HCT116 (cell line): ENCODE results near the gene GLCE. TPM values are rescaled to one million over a fixed set of nuclear protein-coding genes. Genes with fewer than 3 reads are reported as not detected.

Source experiments
- ATAC-seq: fragments of 200-7000 bp; cut with Tn5 transposase; 2 replicates; pipeline ENCODE4 v1.9.1; 2020; ENCODE audit warnings: mild to moderate bottlenecking, moderate library complexity
- BruUV-seq: library from RNA; stranded (reverse); fragments of 400-500 nt; replicated peaks from 2 replicates; lab custom pipeline; 2021; lab: Mats Ljungman, UMichigan
- CTCF ChIA-PET: fragments of 300-600 bp; sonication (Branson Sonifier 250); formaldehyde crosslinking; loops from one replicate; lab custom pipeline; 2021; ENCODE audit warnings: antibody characterized with exemption; lab: Charles Lee
- POLR2A ChIA-PET: fragments of 300-600, 350-600 bp; sonication (Branson Sonifier 250); formaldehyde crosslinking; loops from one replicate; lab custom pipeline; 2021; ENCODE audit warnings: antibody characterized with exemption; lab: Charles Lee
- RAD21 ChIA-PET, 2 experiments: fragments of 300-600 bp; sonication (Branson Sonifier 250); formaldehyde crosslinking; loops; one replicate each; lab custom pipeline; 2023; ENCODE audit warnings: low total read pairs in 2 of 2; ENCODE audit not compliant: uncharacterized antibody in 2 of 2, unreplicated experiment in 2 of 2, low non-redundant PET in 1 of 2; lab: Charles Lee
- DNase-seq: peaks from one replicate; pipeline ENCODE4 v3.0.0-alpha.2; 2010; ENCODE audit warnings: low read depth, low spot score
- H2AFZ ChIP-seq: fragments of 200-600 bp; shearing (Covaris generic), sonication (generic); 2 replicates; pipeline ENCODE4 v1.6.1; 2017; ENCODE audit warnings: low read depth, mixed run types, mixed read lengths, antibody characterized with exemption, low read length; ENCODE audit not compliant: poor library complexity, severe bottlenecking
- H3K27ac ChIP-seq: 2 replicates; pipeline ENCODE4 v1.5.1; 2012; ENCODE audit warnings: low read depth, low read length
- H3K27me3 ChIP-seq: fragments of 200-600 bp; sonication (generic); 2 replicates; pipeline ENCODE4 v1.6.1; 2016; ENCODE audit warnings: mixed run types, low read length, mixed read lengths; ENCODE audit not compliant: insufficient read depth
- H3K36me3 ChIP-seq, 2 experiments: fragments of 200-500 bp in 1 of 2; fragments of 200-600 bp in 1 of 2; sonication (Bioruptor generic) in 1 of 2; sonication (generic) in 1 of 2; 2 replicates each; pipeline versions ENCODE4 v1.5.1 to v1.6.1; 2014 to 2016; ENCODE audit warnings: low read length in 2 of 2, inconsistent platforms in 1 of 2, mixed read lengths in 1 of 2, mixed run types in 1 of 2; ENCODE audit not compliant: insufficient read depth in 2 of 2, control insufficient read depth in 1 of 2
- H3K4me1 ChIP-seq, 2 experiments: fragments of 200-600 bp in 1 of 2; sonication (generic) in 1 of 2; 2 replicates each; pipeline versions ENCODE4 v1.5.1 to v1.6.1; 2012 to 2017; ENCODE audit warnings: low read length in 2 of 2, inconsistent platforms in 1 of 2, mild to moderate bottlenecking in 1 of 2, mixed read lengths in 1 of 2, mixed run types in 1 of 2, moderate library complexity in 1 of 2; ENCODE audit not compliant: insufficient read depth in 2 of 2, control insufficient read depth in 1 of 2
- H3K4me2 ChIP-seq: fragments of 200-600 bp; sonication (generic); 2 replicates; pipeline ENCODE4 v1.6.1; 2017; ENCODE audit warnings: mixed run types, low read length, mixed read lengths
- H3K4me3 ChIP-seq, 2 experiments: fragments of 200-600 bp in 1 of 2; sonication (generic) in 1 of 2; replicated peaks in 1 of 2; 2 replicates each; pipeline ENCODE4 v1.5.1; 2011 to 2016; ENCODE audit warnings: low read length in 2 of 2, control low read depth in 1 of 2, low read depth in 1 of 2, mild to moderate bottlenecking in 1 of 2, mixed read lengths in 1 of 2, mixed run types in 1 of 2
- H3K79me2 ChIP-seq: fragments of 200-600 bp; sonication (generic); 2 replicates; pipeline ENCODE4 v1.6.1; 2017; ENCODE audit warnings: mild to moderate bottlenecking, mixed run types, low read length, moderate library complexity, mixed read lengths; ENCODE audit not compliant: insufficient read depth
- H3K9ac ChIP-seq: fragments of 200-600 bp; sonication (generic); 2 replicates; pipeline ENCODE4 v1.6.1; 2016; ENCODE audit warnings: low read length, mixed read lengths
- H3K9me2 ChIP-seq: fragments of 200-600 bp; sonication (generic), shearing (Covaris generic); 2 replicates; pipeline ENCODE4 v1.6.1; 2017; ENCODE audit warnings: mixed run types, mild to moderate bottlenecking, moderate library complexity; ENCODE audit not compliant: insufficient read depth
- H3K9me3 ChIP-seq, 2 experiments: fragments of 200-500 bp in 1 of 2; fragments of 200-600 bp in 1 of 2; sonication (Bioruptor generic) in 1 of 2; sonication (generic) in 1 of 2; 2 replicates each; pipeline ENCODE4 v1.6.1; 2014 to 2017; ENCODE audit warnings: low read length in 2 of 2, mixed read lengths in 2 of 2, inconsistent platforms in 1 of 2, low read depth in 1 of 2, mild to moderate bottlenecking in 1 of 2, mixed run types in 1 of 2, moderate library complexity in 1 of 2; ENCODE audit not compliant: control insufficient read depth in 1 of 2, insufficient read depth in 1 of 2
- H4K20me1 ChIP-seq: fragments of 200-600 bp; sonication (generic), shearing (Covaris generic); 2 replicates; pipeline ENCODE4 v1.6.1; 2017; ENCODE audit warnings: mixed run types, mild to moderate bottlenecking, moderate library complexity; ENCODE audit not compliant: insufficient read depth
- ATF3 ChIP-seq: IDR thresholded peaks from 2 replicates; pipeline ENCODE4 v1.6.1; 2012
- CEBPB ChIP-seq: IDR thresholded peaks from 2 replicates; pipeline ENCODE4 v1.6.1; 2012; ENCODE audit warnings: low read depth
- ELF1 ChIP-seq: IDR thresholded peaks from 2 replicates; pipeline ENCODE4 v1.6.1; 2012; ENCODE audit warnings: low read depth, borderline replicate concordance
- EZH2phosphoT487 ChIP-seq: fragments of 200-600 bp; IDR thresholded peaks from 2 replicates; pipeline ENCODE4 v1.6.1; 2018; ENCODE audit warnings: antibody characterized with exemption, borderline replicate concordance
- FOSL1 ChIP-seq: IDR thresholded peaks from 2 replicates; pipeline ENCODE4 v1.6.1; 2012; ENCODE audit warnings: low read depth
- JUND ChIP-seq: IDR thresholded peaks from 2 replicates; pipeline ENCODE4 v1.6.1; 2012
- MAX ChIP-seq: IDR thresholded peaks from 2 replicates; pipeline ENCODE4 v1.6.1; 2012
- POLR2A ChIP-seq: IDR thresholded peaks from 2 replicates; pipeline ENCODE4 v1.7.0; 2011; ENCODE audit warnings: borderline replicate concordance; ENCODE audit not compliant: insufficient read depth, insufficient read length; ENCODE audit errors: extremely low read depth
- POLR2AphosphoS5 ChIP-seq: IDR thresholded peaks from 2 replicates; pipeline ENCODE4 v1.6.1; 2011; ENCODE audit warnings: mild to moderate bottlenecking, low read depth, low read length, moderate library complexity
- RAD21 ChIP-seq: IDR thresholded peaks from 2 replicates; pipeline ENCODE4 v1.6.1; 2012; ENCODE audit warnings: low read depth, mild to moderate bottlenecking
- SIN3A ChIP-seq: IDR thresholded peaks from 2 replicates; pipeline ENCODE4 v1.6.1; 2012; ENCODE audit warnings: low read depth
- SP1 ChIP-seq: IDR thresholded peaks from 2 replicates; pipeline ENCODE4 v1.6.1; 2012; ENCODE audit warnings: low read depth
- SRF ChIP-seq: IDR thresholded peaks from 2 replicates; pipeline ENCODE4 v1.6.1; 2012; ENCODE audit warnings: low read depth
- TCF7L2 ChIP-seq: IDR thresholded peaks from 2 replicates; pipeline ENCODE4 v1.7.0; 2011; ENCODE audit warnings: borderline replicate concordance, inconsistent platforms; ENCODE audit not compliant: insufficient read depth, insufficient read length; ENCODE audit errors: extremely low read depth
- YY1 ChIP-seq: IDR thresholded peaks from 2 replicates; pipeline ENCODE4 v1.6.1; 2011; ENCODE audit warnings: low read length, low read depth, moderate library complexity, mild to moderate bottlenecking; ENCODE audit not compliant: insufficient replicate concordance; ENCODE audit errors: extremely low read depth
- ZBTB33 ChIP-seq: IDR thresholded peaks from 2 replicates; pipeline ENCODE4 v1.6.1; 2011; ENCODE audit warnings: mild to moderate bottlenecking, low read length, moderate library complexity; ENCODE audit not compliant: insufficient replicate concordance; ENCODE audit errors: extremely low read depth
- intact Hi-C: fragments of 100-400 bp; cut with micrococcal nuclease; formaldehyde crosslinking; loops from 2 replicates; pipeline ENCODE4 v1.10.0; 2022
- total RNA-seq: library from RNA; stranded (reverse); gene quantifications from one replicate; pipeline ENCODE4 v1.2.1, GENCODE V29; 2021; ENCODE audit not compliant: unreplicated experiment

The GLCE gene
- total RNA-seq, 1 experiment from 2014 or later: 22.2 TPM

- ATAC-seq: no peak
- no TSS peak for BruUV-seq
- CTCF ChIA-PET: no interaction called here
Measured at GRCh38 chr15:69175536-69175935, 15.1 kb downstream of the GLCE start.

More at GRCh38 chr15:69175536-69175935, 15.1 kb downstream of the GLCE start:
- Histone ChIP-seq H3K27ac (no peak overlapping the region), H3K27me3 (no peaks in the 10 kb centered on the region)
- no peak for TF ChIP-seq ZBTB33
- TF ChIP-seq SIN3A: no peak
- no peak for TF ChIP-seq SP1
- TF ChIP-seq RAD21: no peak
- no peak for TF ChIP-seq POLR2A
- TF ChIP-seq CEBPB: no peak
- TF ChIP-seq ATF3: no peak
- TF ChIP-seq EZH2phosphoT487: no peak
- no peak for TF ChIP-seq YY1
- no peak for TF ChIP-seq TCF7L2
- TF ChIP-seq JUND: no peak
- no peak for TF ChIP-seq MAX
- TF ChIP-seq FOSL1: no peak
- no peak for TF ChIP-seq POLR2AphosphoS5
- TF ChIP-seq SRF: no peak
- TF ChIP-seq ELF1: no peak
- TF ChIP-seq, all 23 proteins: peak for 0
- no peak overlapping the region for H2AFZ ChIP-seq
- ChIA-PET RAD21 (no interaction called here), POLR2A (no interaction called here)
- peaks cover 18% of the 10 kb centered on the region for H3K79me2 ChIP-seq
- H4K20me1 ChIP-seq: no peaks in the 10 kb centered on the region
- DNase-seq: no peak
- no peaks in the 10 kb centered on the region for H3K9me3 ChIP-seq
- H3K4me2 ChIP-seq: no peak overlapping the region
- no peak overlapping the region for H3K4me3 ChIP-seq
- no peak overlapping the region for H3K9ac ChIP-seq
- peaks cover 12 to 19% of the 10 kb centered on the region in 2 experiments for H3K4me1 ChIP-seq
- intact Hi-C loops: no loop called here
- H3K9me2 ChIP-seq: no peaks in the 10 kb centered on the region
- H3K36me3 ChIP-seq: no peaks in the 10 kb centered on the region
